HTERT RPE-1 (cell line): ENCODE measurements around the gene SHISA6.

ENCODE experiments used
- in situ Hi-C: fragments of 300-500 bp; cut with MboI; formaldehyde crosslinking; loops from 4 replicates; pipeline ENCODE4 v1.14.3; 2020; ENCODE audit warnings: low sequenced_read_pairs

SHISA6 gene

DNA sequence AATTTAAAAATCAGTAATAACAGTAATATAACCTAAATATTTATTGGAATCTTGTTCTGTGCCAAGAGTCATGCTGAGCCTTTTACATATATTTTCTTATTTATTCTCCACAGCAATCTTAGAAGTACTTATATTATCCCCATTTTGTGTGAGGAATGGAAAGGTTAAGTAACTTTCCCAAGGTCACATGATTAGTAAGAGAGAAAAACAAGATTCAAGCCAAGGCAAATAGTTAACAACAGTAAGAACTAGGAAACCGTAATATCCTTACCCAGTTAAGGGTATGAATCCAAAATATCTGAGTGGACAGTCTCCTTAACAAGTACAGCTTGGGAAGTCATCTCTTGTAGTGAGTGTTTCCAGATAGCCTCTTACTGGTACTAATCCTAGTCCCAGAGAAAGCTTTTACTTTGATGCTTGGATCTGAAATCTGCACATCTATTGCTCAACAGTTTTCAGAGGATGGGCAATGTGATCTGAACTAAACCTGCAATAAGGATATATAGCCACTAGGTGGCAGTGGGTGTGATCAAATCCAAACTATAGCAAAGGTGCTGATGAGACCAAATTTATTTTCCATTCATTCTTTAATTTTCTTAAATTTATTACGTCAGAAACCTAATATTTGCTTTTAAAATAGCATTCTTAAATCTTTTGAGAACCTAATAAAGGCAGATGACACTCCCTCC is 23.3 kb downstream of the SHISA6 start:
- in situ Hi-C loops: no loop called here

DNA sequence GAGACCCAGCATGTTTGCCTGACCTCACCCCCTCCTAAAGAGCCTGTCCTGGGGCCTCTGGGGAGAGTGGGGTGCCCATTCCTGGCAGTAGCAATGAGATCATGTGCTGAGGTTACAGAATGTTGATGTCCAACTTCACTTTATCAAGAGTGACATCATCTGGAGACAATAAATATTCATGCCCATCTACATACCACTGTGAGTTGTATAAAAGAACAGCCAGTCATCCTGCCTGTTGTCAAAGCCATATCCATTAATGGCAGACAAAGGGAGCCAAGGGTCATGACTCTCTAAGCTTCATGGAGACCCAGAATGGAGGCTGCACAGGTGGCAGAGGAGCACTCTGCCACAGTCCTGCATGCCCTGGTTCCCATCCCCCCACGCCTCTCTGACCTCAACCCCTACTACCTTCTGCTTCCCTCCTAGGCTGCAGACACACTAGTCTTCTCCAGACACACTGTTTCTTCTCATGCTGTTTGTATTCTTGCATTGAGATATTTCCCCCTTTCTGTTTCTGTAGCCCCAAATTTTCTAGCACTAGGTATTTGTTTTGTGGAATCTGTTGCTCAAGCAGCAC is 27.1 kb downstream of the SHISA6 start:
- in situ Hi-C loops: no loop called here

DNA sequence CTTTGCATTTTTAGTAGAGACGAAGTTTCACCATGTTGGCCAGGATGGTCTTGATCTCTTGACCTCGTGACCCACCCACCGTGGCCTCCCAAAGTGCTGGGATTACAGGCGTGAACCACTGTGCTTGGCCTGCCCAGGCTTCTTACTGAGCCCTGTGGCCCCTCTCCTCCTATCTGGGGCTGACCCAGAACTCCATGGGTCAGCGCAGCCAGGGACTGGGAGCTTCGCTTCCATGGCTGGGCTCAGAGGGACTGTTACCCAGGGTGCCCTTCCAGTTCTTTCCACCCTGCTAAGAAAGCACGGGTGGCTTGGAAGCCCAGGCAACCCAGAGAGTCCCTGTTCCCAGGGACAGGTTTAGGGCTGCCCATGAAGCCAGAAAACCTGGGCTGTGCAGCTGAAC is 28.2 kb downstream of the SHISA6 start:
- in situ Hi-C loops: no loop called here

DNA sequence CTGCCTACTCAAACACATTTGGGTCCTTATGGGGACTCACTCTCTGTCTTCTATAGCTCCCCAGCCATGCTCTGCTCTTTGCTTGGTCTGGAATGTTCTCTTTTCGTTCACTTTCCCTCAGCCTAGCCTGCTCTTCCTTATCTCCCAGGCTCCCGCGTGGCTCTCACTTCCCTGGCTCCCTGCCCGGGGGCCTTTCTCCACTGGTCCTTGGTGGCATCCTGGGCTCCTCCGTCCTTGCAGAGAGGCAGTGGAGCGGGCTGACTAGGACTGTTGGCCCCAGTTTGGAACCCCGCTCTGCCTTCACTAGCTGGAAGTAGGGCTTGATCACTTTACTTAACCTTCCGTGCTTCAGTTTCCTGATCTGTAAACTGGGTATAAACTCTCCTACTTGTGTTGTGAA is 31.2 kb downstream of the SHISA6 start:
- in situ Hi-C loops: no loop called here

DNA sequence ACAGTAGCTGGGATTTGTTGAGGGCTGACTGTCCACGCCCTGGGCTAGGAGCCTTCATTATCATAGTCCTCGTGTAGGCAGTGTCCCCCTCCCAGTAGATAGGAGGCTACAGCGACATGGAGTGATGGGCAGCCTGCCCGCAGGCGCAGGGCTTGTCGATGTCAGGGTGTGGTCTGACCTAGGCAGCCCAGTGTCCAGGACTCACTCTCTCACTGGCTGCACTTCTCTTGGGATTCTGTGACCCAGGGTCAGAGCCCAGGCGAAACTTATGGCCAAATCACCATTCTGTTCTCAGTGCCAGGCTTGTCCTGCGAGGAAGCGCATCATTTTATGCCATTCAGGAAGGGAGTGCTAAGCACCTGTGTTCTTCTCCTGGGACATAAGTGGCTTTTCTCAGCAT is 32.6 kb downstream of the SHISA6 start:
- in situ Hi-C loops: no loop called here

DNA sequence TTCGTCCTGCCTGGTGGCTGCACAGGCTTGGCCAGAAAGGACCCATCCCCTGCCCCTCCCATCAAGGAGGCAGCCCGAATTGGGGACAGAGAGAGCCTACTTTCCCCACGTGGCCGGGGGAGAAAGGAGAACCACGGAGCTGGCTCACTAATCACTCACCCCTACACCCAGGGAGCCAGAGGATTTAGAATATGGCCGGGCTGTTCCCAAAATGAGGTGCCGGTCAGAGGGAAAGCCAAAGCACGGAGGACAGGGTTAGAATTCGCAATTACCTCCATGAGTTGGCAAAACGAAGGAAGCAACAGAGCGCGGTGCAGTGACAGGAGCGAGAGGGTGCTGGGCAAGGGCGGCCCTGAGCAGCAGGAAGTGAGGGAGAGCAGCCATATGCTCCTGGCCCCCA is 33.1 kb downstream of the SHISA6 start:
- in situ Hi-C loops: no loop called here

DNA sequence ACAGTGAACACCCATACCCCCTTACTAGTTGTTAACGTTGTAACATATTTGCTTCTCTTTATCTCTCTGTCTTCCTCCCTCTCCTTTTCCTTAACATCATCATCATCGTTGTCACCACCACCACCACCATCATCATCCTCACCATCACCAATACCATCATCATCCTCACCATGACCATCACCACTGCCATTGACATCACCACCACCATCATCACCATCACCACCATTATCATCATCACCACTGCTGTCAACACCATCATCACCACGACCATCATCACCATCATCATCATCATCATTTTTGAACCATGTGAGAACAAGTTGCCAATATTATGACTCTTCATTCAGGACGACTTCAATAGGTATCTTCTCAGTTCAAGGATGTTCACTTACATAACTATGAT is 35.5 kb downstream of the SHISA6 start:
- in situ Hi-C loops: no loop called here

DNA sequence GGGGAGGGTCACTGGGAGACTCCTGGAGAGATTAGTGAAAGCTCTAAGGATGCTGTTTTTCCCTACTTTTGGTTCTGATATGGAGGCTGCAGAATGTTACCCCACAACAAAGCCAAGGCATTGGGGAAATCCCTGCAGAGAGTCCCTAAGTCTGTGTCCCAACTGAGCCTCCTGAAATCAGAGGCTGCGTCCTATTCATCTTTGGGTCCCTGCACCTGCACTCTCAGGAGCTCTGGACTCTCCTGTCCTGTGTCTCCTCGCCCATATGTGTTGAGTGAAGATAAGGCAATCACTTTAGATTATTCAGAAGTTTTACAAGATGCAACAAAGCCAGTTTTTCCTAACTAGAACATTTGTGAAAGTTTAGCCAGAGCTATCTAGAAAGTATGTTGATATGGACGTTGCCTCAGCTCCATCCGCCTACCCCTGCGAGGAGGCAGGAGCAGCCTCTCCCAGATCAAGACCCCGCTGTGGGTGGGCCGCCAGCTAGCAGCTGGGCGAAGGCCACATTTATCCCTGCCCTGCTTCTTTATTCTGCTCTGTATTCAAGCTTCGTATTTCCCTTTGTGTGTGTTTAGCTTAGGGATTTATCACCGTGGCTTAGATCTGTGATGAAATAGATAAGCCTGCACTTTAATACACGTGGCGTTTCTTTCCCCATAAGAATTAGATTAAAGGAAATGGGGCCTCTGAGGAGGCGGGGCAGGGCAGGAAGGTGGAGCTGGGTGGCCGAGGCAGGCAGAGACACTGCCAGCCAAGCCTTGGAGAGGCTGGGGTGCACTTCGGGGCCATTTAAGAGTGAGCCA is 37.4 kb downstream of the SHISA6 start:
- in situ Hi-C loops: no loop called here

DNA sequence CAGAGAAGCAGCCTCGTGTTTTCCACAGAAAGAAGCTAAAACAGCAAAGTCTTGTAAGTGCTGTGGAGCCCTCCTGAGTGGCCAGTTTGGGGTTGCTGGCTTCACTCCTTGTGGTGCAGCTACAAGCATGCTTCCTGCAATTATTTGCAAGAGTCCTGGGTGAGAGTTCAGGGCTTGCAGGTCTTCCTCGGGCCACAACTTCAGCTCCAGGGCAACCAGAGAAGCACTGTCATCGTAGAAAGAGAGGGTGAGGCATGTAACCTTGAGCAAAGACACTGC is 37.9 kb downstream of the SHISA6 start:
- in situ Hi-C loops: no loop called here

DNA sequence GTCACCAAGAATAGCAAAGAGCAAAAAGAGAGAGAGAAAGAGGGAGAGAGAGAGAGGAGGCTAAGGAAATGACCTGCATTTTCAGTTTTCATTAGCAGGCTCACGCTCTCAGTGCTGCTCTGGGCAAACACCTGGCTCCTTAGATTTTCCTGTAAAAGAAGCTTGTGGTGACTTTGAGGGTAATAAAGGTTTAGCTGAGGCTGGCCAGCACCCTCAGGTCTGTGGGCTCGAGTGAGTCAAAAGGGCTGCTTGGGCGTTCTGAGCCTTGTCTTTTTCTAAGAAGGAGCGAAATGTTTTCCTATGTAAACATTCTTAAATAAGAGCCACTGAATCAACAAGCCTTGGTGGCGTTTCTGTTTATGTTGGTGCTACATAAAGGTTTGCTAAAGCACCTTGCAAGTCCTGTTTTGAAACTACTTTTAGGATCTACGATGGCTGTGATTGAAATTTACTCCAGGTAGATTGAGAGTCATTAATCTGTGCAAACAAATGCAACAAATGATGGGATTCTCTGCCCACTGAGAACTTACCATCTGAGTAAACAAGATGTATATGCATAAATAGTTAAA is 38.8 kb downstream of the SHISA6 start:
- in situ Hi-C loops: no loop called here

DNA sequence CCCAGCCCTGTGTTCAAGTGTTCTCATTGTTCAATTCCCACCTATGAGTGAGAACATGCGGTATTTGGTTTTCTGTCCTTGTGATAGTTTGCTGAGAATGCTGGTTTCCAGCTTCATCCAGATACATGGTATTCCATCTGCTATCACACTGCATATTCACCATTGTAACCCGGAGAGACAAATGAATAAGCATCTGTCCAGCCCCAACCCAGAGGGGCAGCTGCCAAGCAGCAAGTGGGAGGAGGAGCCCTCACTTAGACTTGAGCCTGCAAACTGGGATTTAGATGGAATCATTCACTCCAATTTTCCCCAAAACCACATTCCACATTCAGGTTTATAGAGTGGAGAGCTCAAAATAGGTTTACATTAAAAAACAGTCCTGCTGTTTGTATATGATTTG is 41.6 kb downstream of the SHISA6 start:
- in situ Hi-C loops: no loop called here

DNA sequence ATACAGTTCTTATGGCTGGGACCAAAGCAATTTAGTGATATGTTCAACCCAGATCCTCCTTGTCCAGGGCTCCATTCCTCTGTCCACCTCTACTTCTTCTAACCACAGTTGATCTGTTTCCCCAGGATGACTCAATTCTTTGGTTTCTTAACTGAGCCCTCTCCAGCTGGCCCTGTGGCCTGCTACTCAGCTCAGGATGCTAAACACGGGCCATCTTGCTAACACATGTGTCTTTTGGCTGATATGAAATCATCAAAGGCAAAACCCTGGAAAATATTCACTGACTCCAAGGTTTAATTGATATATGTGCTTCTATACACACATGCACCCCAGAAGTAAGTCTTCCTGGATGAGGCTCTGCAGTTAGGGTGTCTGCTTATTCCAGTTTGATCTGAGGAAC is 43.8 kb downstream of the SHISA6 start:
- in situ Hi-C loops: no loop called here

DNA sequence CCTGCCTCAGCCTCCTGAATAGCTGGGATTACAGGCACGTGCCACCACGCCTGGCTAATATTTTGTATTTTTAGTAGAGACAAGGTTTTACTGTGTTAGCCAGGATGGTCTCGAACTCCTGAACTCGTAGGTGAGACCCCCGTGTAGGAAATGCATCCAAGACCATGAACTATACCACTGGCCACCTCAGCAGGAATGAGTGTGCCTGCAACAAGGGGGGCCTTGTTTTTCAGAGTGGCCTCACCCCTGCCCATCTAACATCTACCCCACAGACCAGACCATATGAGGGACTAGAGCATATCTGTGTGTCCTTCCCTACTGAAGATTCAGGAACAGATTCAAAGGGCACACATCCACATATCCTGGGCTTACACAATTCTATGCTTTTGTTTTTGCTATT is 44.9 kb downstream of the SHISA6 start:
- in situ Hi-C loops: no loop called here

DNA sequence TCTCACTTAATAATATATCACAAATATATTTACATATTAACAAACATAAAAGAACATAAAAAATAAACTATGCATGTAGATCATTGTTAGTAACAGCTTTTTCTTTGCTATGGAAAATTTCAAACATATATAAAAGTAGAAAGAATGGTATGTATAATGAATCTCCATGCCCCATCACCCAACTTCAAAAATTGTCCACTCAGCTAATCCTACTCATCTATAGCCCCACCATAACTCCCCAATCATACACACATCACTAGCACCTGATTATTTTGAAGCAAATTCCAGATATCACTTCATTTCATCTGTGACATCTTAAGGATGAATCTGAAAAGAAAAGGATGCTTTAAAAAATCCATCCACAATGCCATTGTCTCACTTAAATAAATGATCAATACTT is 46.8 kb downstream of the SHISA6 start:
- in situ Hi-C loops: no loop called here

DNA sequence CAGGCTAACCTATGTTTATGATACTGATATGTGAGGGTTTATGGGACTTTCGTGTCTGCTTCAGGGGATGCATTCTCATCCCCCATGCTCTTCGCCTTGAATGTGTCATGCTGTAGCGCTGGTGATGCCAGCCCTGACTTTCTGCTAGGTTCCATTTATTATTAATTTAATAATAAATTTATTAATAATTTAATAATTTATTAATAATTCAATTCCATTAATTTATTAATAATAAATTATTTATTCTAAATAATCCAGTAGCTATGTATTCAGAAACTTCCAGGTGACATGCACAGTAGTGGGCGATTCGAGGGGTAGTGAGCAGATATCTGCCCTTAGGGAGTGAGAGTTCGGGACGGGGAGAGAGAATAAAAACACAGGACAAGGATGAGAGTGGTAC is 49.8 kb downstream of the SHISA6 start:
- in situ Hi-C loops: no loop called here

DNA sequence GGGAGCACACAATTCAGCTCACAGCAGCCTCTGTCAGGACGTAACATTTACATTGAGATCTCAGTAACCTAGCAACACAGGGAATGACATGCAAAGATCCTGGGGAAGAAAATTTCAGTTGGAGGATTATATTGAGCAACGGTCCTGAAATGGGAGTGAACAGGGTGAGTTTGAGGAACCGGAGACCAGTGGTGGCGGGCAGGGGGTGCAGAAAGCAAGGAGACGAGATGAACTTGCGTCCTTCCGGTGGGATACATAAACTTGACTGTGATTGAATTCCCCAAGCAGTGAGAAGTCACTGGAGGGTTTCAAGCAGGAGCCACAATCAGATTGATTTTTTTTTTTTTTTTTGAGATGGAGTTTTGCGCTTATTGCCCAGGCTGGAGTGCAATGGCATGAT is 51.5 kb downstream of the SHISA6 start:
- in situ Hi-C loops: no loop called here

DNA sequence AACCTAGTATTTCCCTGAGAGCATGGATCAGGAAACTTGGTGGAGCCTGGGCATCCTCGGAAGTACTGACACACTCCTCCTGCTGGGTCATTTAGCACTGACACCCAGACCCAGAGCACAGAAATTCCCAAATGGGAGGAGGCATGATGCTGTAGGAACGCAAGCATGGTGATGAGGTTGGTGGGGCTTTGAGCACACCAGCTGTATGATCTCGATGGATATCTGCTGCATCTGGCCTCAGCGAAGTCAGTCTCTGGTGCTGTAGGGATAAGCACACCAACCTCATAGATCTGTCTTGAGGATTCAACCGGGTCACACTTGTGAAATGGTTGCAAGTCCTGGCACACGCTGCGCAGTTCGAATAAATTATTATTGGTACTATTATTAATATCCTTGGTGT is 52.5 kb downstream of the SHISA6 start:
- in situ Hi-C loops: no loop called here

DNA sequence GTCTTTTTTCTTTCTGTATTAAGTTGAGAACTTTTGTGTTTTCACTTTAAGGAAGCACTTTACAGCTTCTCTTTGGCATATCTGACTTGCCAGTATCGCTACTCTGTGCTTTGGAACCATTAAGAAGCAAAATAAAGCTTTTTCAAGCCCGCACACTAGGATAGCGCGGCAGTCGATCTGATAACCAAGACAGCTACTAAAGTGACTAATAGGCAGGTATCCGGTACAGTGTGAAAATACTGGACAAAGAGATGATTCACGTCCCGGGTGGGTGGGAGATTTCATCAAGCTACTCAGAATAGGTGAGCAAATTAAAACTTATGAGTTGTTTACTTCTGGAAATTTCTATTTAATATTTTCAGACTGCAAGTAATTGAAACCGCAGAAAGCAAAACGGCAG is 53.8 kb downstream of the SHISA6 start:
- in situ Hi-C loops: no loop called here

DNA sequence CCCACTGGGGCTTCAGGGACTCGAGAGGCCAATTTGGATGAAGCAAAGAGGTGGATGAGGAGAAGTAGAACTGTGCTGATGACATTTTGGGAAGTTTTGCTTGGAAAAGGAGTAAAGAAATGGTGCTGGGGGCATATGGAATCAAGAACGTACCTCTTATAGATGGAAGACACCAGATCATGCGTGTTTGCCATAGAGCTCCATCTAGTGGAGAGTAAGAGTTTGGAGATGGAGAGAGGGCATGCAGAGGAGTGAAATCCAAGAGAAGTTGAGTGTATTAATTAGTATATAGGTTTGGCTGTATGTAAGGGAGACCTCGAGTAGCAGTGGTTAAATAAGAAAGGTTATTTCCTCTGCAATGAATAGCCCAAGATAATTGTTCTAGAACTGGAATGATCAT is 56.0 kb downstream of the SHISA6 start:
- in situ Hi-C loops: no loop called here

DNA sequence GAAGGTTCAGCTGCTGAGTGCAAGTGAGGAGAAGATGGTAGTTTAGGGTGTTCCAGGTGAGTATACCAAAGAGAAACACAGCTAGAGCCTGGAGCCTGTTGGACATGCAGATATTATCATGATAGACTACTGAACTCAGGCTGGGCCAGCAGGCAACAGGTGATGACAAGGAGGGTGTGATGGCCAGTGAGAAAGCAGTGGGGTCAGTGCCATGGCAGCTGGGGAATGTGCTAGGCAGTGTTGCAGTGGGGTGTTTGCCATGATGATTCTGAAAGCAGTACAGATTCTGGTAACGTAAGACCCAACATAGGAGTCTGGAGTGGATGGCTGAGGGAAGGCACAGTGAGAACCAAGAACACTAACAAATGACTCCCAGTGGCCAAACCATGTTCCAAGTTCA is 57.4 kb downstream of the SHISA6 start:
- in situ Hi-C loops: no loop called here

DNA sequence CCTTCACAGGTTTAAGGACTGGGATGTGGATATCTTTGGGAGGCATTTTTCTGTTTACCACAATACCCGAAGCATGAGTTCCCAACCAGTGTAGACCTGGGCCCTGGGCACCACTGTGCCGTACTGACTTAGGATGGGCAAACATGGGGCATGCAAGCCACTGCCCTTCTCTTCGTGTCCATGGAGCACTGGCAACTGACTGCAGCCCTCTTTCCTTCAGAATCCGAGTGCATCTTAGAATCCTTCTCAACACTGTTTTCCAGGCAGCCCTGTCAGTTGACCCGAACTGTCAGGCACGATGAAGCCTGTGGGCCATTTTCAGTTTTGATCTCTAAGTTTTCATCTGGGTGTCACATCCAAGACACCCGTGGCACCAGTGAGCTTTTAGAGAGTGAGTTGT is 59.2 kb downstream of the SHISA6 start:
- in situ Hi-C loops: no loop called here

DNA sequence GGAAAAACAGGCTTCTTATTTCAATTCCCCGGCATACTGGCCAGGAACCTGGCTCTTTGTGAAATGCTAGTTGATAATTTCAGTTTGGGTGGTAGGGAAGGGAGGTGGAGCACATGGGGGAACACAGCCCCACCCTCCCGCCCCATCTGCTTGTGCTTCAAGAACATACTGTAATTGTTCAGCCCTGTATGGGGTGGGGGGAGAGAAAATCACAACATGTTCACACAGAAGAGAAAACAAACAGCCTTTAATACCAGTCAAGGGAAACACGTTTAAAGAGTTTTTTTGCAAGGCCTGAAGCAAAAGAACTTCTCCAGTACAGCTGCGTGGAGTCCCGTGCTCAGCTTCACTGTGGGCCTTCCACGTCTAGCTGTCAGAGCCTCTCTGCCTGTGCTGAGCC is 59.7 kb downstream of the SHISA6 start:
- in situ Hi-C loops: no loop called here
